Type B pancreatic cell (in vitro differentiated cells): ENCODE results near the gene ASPHD2. TPM values are rescaled to one million over a fixed set of nuclear protein-coding genes. Genes with fewer than 3 reads are reported as not detected.

ENCODE experiments used
- DNase-seq: peaks from one replicate; pipeline ENCODE4 v3.0.0; 2021; ENCODE audit warnings: mixed read lengths; ENCODE audit not compliant: unreplicated experiment; ENCODE audit errors: extremely low spot score
- H3K27ac Mint-ChIP-seq: 2 replicates; pipeline ENCODE4 v1.8.0; 2021; ENCODE audit warnings: mild to moderate bottlenecking, mixed read lengths
- H3K27me3 Mint-ChIP-seq: 2 replicates; pipeline ENCODE4 v1.8.0; 2021; ENCODE audit warnings: mixed read lengths
- H3K36me3 Mint-ChIP-seq: 2 replicates; pipeline ENCODE4 v1.8.0; 2021; ENCODE audit warnings: mixed read lengths
- H3K4me1 Mint-ChIP-seq: one replicate; pipeline ENCODE4 v1.8.0; 2021; ENCODE audit warnings: mixed read lengths; ENCODE audit not compliant: unreplicated experiment
- H3K4me3 Mint-ChIP-seq: 2 replicates; pipeline ENCODE4 v1.8.0; 2021; ENCODE audit warnings: mild to moderate bottlenecking, mixed read lengths
- H3K9me3 Mint-ChIP-seq: 2 replicates; pipeline ENCODE4 v1.8.0; 2021; ENCODE audit warnings: mixed read lengths
- CTCF ChIP-seq: fragments of 200-600 bp; sonication (generic); conservative IDR thresholded peaks from 2 replicates; pipeline ENCODE4 v1.5.0; 2021; ENCODE audit warnings: antibody characterized with exemption, mild to moderate bottlenecking
- total RNA-seq: library from RNA; stranded (reverse); gene quantifications from 2 replicates; pipeline ENCODE4 v1.2.1, GENCODE V29; 2021; ENCODE audit warnings: low replicate concordance

Gene ASPHD2
- total RNA-seq, 1 donor from 2014 or later: 2.4 TPM

- H3K4me1 Mint-ChIP-seq: peaks cover 26% of the 10 kb centered on the region
- peak overlapping the region; percentile 70 for H3K27ac Mint-ChIP-seq
- no peaks in the 10 kb centered on the region for H3K9me3 Mint-ChIP-seq
- H3K27me3 Mint-ChIP-seq: no peaks in the 10 kb centered on the region
- H3K36me3 Mint-ChIP-seq: peaks cover 19% of the 10 kb centered on the region
- H3K4me3 Mint-ChIP-seq: peak overlapping the region; percentile 40
- DNase-seq: no peak
- no peak for TF ChIP-seq CTCF
Observed at GRCh38 chr22:26476705-26477340, 47.8 kb downstream of the ASPHD2 start.

GRCh38 chr22:26477341-26477731 lies 48.3 kb downstream of the ASPHD2 start:
- peaks cover 32% of the 10 kb centered on the region for H3K4me1 Mint-ChIP-seq
- DNase-seq: no peak
- no peaks in the 10 kb centered on the region for H3K27me3 Mint-ChIP-seq
- no peaks in the 10 kb centered on the region for H3K9me3 Mint-ChIP-seq
- H3K4me3 Mint-ChIP-seq: no peak overlapping the region
- peaks cover 19% of the 10 kb centered on the region for H3K36me3 Mint-ChIP-seq
- TF ChIP-seq CTCF: no peak
- H3K27ac Mint-ChIP-seq: peak overlapping the region; percentile 70

GRCh38 chr22:26479043-26479791 lies 50.2 kb downstream of the ASPHD2 start:
- no peak for DNase-seq
- no peaks in the 10 kb centered on the region for H3K9me3 Mint-ChIP-seq
- peak overlapping the region; percentile 58 for H3K27ac Mint-ChIP-seq
- no peak for TF ChIP-seq CTCF
- H3K36me3 Mint-ChIP-seq: peaks cover 15% of the 10 kb centered on the region
- H3K4me3 Mint-ChIP-seq: peak overlapping the region; percentile 65
- peaks cover 41% of the 10 kb centered on the region for H3K4me1 Mint-ChIP-seq
- H3K27me3 Mint-ChIP-seq: no peaks in the 10 kb centered on the region

GRCh38 chr22:26479792-26480610 lies 50.9 kb downstream of the ASPHD2 start:
- H3K27ac Mint-ChIP-seq: peak overlapping the region; percentile 58
- H3K27me3 Mint-ChIP-seq: no peaks in the 10 kb centered on the region
- H3K36me3 Mint-ChIP-seq: peaks cover 11% of the 10 kb centered on the region
- H3K4me1 Mint-ChIP-seq: peaks cover 41% of the 10 kb centered on the region
- no peak for TF ChIP-seq CTCF
- no peaks in the 10 kb centered on the region for H3K9me3 Mint-ChIP-seq
- H3K4me3 Mint-ChIP-seq: peak overlapping the region; percentile 97
- DNase-seq: no peak

- H3K27me3 Mint-ChIP-seq: no peaks in the 10 kb centered on the region
- peak overlapping the region; percentile 47 for H3K27ac Mint-ChIP-seq
- DNase-seq: no peak
- H3K4me3 Mint-ChIP-seq: peak overlapping the region; percentile 97
- peaks cover 47% of the 10 kb centered on the region for H3K4me1 Mint-ChIP-seq
- no peak for TF ChIP-seq CTCF
- peaks cover 10% of the 10 kb centered on the region for H3K36me3 Mint-ChIP-seq
- H3K9me3 Mint-ChIP-seq: no peaks in the 10 kb centered on the region
Observed at GRCh38 chr22:26480611-26480932, 51.5 kb downstream of the ASPHD2 start.
